UCSD-AML1 (cell line): ENCODE measurements around the gene CTXN3.

Source experiments
- DNase-seq: peaks from one replicate; lab custom pipeline; 2025; ENCODE audit not compliant: unreplicated experiment; lab: John Stamatoyannopoulos, UW

Gene CTXN3

DNA sequence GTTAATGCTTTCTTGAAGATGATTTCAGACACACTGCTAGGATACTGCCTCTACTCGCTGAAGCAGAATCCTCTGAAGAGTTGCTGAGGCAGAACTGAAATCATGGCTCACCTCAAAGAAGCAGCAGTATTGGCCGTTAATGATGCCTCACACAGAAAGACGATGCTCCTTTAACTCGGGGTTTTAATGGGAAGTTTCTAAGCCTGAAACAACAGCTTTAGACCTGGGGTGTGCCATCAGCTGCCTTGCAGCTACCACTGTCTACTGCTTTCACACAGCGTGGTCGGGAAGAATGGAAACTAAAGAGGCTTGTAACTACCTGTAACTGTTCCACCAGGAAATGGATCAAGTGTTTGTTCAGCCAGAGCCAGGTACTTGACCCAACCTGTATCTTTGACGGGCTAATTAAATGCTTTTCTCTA lies at the start of gene CTXN3:
TSS of gene CTXN3 (plus strand) at position 65 of the 422 bp plus-strand sequence. CDS start 8,440 bp downstream, outside the sequence.
- no peak for DNase-seq

GRCh38 chr5:127599320-127599719 lies 49.6 kb upstream of the CTXN3 start:
- no peak for DNase-seq

- no peak for DNase-seq
Observed at GRCh38 chr5:127599847-127600246, 49.0 kb upstream of the CTXN3 start.

GRCh38 chr5:127601111-127601510 lies 47.8 kb upstream of the CTXN3 start:
- no peak for DNase-seq

- no peak for DNase-seq
Observed at GRCh38 chr5:127601601-127602000, 47.3 kb upstream of the CTXN3 start.

GRCh38 chr5:127602481-127602880 lies 46.4 kb upstream of the CTXN3 start:
- no peak for DNase-seq

- DNase-seq = no peak
Observed at GRCh38 chr5:127602896-127603844, 45.7 kb upstream of the CTXN3 start.

GRCh38 chr5:127608077-127608660 lies 40.7 kb upstream of the CTXN3 start:
- no peak for DNase-seq

DNA sequence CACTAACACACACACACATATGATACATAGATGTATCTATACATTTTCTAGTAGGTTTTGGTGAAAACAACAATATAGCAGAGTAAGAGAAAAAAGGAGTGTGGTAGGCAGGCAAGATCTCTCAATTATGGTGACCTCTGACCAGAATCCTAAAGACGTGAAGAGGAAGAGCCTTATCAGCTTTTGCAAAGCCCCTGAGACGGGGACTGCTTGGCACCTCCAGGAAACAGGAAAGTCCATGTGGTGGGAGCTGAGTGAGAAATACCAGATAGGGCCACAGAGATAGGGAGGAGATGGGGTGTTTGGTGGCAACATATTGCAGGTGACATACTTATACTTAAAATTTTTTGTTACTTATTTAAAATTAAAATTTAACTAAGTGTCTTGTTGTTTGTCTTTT lies 39.9 kb upstream of the CTXN3 start:
- peak; percentile 22 for DNase-seq

GRCh38 chr5:127609957-127610356 lies 38.9 kb upstream of the CTXN3 start:
- DNase-seq = no peak

DNA sequence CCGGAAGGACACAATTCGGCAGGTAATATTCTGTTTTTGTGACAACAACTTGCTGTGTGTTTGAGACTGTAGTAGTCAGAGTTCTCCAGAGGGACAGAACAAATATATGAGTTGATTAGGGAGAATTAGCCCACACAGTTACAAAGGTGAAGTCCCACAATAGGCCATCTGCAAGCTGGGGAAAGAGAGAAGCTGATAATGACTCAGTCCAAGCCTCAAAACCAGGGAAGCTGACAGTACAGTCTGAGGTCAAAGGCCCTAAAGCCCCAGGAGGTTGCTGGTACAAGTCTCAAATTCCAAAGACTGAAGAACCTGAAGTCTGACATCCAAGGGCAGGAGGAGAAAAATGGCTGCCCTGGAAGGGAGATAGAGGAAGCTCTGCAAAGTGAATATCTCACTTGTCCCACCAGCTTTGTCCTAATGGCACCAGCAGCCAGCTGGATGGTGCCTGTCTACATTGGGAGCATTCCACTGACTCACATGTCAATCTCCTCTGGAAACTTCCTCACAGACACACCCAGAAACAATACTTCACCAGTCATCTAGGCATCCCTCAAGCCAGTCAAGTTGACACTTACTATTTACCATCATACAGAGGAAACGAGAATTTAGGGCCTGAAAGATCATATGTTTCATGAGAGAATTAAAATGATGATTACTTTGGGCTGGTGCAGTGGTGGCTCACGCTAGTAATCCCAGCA lies 36.3 kb upstream of the CTXN3 start:
- no peak for DNase-seq

- no peak for DNase-seq
Observed at GRCh38 chr5:127615916-127616315, 33.0 kb upstream of the CTXN3 start.

DNA sequence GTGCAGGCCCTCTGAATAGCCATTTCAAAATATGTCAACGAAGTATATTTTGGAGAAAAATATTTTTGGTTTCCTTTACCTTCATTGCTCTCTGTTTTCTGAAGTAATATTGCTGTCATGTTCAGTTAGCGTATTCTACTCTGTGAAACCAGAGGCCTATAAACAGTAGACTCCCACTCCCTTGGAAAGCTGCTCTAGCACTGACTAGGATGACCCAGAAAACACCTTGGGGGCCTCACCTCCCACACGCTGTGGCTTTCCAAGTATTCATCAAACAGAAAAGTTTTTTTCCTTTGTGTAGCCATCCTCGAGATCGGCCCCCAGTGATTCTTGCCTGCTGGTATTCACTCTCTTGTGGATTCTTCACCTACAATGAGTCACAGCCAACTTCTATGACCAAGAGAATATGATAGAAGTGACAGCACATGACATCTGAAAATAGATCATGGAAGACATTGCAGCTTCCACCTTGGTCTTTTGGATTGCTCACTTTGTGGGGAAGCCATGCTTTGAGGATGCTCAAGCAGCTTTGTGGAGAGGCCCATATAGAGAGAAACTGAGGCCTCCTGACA lies 28.9 kb upstream of the CTXN3 start:
- no peak for DNase-seq

GRCh38 chr5:127621601-127622325 lies 27.1 kb upstream of the CTXN3 start:
- no peak for DNase-seq

DNA sequence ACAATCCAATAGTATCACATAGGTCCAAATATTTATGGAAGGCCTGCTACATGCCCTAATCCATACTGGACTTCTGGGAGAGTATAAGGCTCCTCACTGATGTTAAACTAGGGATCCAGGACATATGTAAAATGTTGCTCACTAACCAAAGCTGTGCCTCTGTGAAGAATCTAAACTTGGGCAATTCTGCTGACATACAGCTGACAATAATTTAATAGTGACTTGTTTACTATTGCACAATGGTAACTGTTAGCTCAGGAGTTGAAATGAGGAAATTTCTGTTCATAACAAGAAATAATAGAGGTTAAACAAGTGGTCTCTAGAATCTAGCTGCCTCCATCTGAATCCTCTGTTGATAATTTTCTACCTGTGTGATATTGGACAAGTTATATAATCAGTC lies 14.9 kb upstream of the CTXN3 start:
- DNase-seq = no peak

DNA sequence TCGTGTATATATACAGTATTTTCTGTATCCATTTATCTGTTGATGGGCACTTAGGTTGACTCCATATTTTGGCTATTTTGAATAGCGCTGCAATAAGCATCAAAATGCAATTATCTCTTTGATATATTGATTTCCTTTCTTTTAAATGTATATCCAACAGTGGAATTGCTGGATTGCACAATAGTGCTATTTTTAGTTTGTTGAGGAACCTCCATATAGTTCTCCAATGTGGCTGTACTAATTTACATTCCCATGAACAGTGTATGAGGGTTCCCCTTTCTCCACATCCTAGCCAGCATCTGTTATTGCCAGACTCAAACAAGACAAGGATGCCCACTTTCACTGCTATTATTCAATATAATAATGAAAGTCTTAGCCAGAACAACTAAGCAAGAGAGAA lies 9.1 kb upstream of the CTXN3 start:
- no peak for DNase-seq

DNA sequence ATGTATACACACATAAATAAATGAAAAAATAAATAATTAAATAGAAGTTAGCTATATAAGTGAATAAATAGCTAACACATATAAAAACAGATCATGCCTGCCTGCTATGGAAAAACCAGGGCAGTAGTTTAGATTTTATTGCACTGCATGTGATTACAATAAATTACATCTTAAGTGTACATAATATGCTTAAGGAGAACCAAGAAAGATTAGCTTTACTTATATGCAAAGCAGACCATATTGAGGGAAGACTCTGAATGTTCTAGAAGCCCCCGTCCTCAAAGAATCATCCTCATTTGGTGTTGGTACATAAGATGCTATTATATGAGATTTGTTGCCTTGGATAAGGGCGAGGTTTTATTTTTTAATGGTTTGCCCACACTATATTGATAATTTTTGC lies 5.9 kb upstream of the CTXN3 start:
- DNase-seq = no peak

GRCh38 chr5:127643607-127644006 lies 5.3 kb upstream of the CTXN3 start:
- DNase-seq = no peak

GRCh38 chr5:127645300-127645726 lies 3.6 kb upstream of the CTXN3 start:
- no peak for DNase-seq

DNA sequence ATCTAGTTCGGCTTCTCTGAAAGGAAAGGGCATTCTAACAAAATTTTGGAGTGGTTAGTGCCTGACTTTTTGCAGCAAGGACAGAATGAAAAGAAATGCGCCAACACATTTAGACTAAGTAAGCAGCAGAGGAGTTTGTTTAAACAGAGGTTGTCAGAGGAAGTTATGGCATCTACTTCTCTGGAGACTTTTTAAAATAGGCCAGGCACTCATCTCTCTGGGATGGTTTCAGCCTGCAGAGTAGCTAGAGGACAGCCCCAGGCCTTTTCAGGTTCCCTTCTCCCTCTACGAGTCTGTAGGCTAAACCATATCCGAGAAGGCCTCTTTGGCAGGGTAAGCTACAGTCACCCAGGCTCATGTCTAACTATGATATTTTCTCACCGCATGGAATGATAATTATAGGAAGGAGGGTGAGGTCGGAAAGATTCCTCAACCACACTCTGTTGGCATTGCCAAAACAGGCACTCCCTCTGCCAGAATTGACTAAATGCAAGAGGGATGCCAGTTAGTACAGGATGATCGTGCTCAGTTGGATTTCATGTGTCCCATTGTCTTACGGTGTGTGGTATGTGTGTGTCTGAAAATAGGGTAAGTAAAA lies 1.4 kb upstream of the CTXN3 start:
- no peak for DNase-seq
